ENCODE data around the gene LAMA4.

The LAMA4 gene

GRCh38 chr6:112253841-112254816 is at the start of gene LAMA4:
TSS of gene LAMA4 (minus strand) at chr6:112254567. CDS start at chr6:112254150, 417 bp downstream.
- no peak for DNase-seq (ENCODE audit: low read depth)

GRCh38 chr6:112302142-112302705 is 47.9 kb upstream of the LAMA4 start:
- no peak for DNase-seq (ENCODE audit: low read depth)

GRCh38 chr6:112300896-112301295 is 46.5 kb upstream of the LAMA4 start:
- DNase-seq (ENCODE audit: low read depth): no peak

GRCh38 chr6:112298816-112299281 is 44.5 kb upstream of the LAMA4 start:
- DNase-seq (ENCODE audit: low read depth): no peak

GRCh38 chr6:112298021-112298745 is 43.8 kb upstream of the LAMA4 start:
- DNase-seq (ENCODE audit: low read depth): no peak

GRCh38 chr6:112296694-112297093 is 42.3 kb upstream of the LAMA4 start:
- DNase-seq (ENCODE audit: low read depth): no peak

GRCh38 chr6:112296122-112296521 is 41.8 kb upstream of the LAMA4 start:
- no peak for DNase-seq (ENCODE audit: low read depth)

- no peak for DNase-seq (ENCODE audit: low read depth)
Observed at GRCh38 chr6:112291161-112291762, 36.9 kb upstream of the LAMA4 start.

GRCh38 chr6:112289038-112289566 is 34.7 kb upstream of the LAMA4 start:
- no peak for DNase-seq (ENCODE audit: low read depth)

- DNase-seq (ENCODE audit: low read depth): no peak
Observed at GRCh38 chr6:112288475-112288874, 34.1 kb upstream of the LAMA4 start.

GRCh38 chr6:112287577-112288225 is 33.3 kb upstream of the LAMA4 start:
- no peak for DNase-seq (ENCODE audit: low read depth)

- DNase-seq (ENCODE audit: low read depth): no peak
Observed at GRCh38 chr6:112286500-112287144, 32.3 kb upstream of the LAMA4 start.

GRCh38 chr6:112286010-112286409 is 31.6 kb upstream of the LAMA4 start:
- peak; percentile 5 for DNase-seq (ENCODE audit: low read depth)

GRCh38 chr6:112284603-112285002 is 30.2 kb upstream of the LAMA4 start:
- DNase-seq (ENCODE audit: low read depth): no peak

- DNase-seq (ENCODE audit: low read depth): no peak
Observed at GRCh38 chr6:112283621-112284020, 29.3 kb upstream of the LAMA4 start.

- no peak for DNase-seq (ENCODE audit: low read depth)
Observed at GRCh38 chr6:112281821-112282615, 27.7 kb upstream of the LAMA4 start.

- no peak for DNase-seq (ENCODE audit: low read depth)
Observed at GRCh38 chr6:112279031-112279935, 24.9 kb upstream of the LAMA4 start.

GRCh38 chr6:112275365-112275764 is 21.0 kb upstream of the LAMA4 start:
- DNase-seq (ENCODE audit: low read depth): no peak

GRCh38 chr6:112274774-112275173 is 20.4 kb upstream of the LAMA4 start:
- no peak for DNase-seq (ENCODE audit: low read depth)
